Measurements from ENCODE around the gene PIEZO1.

PIEZO1 gene

GRCh38 chr16:88732961-88733294 lies 52.1 kb downstream of the PIEZO1 start:
- DNase-seq: no peak

GRCh38 chr16:88732172-88732960 lies 52.7 kb downstream of the PIEZO1 start:
- DNase-seq: no peak

GRCh38 chr16:88731699-88732098 lies 53.3 kb downstream of the PIEZO1 start:
- no peak for DNase-seq

- no peak for DNase-seq
These were observed 54.1 kb downstream of the PIEZO1 start for GRCh38 chr16:88730632-88731607.

- DNase-seq: no peak
These were observed 57.1 kb downstream of the PIEZO1 start for GRCh38 chr16:88727871-88728270.

GRCh38 chr16:88726981-88727380 lies 58.0 kb downstream of the PIEZO1 start:
- no peak for DNase-seq

GRCh38 chr16:88726408-88726749 lies 58.6 kb downstream of the PIEZO1 start:
- no peak for DNase-seq

GRCh38 chr16:88725609-88726407 lies 59.2 kb downstream of the PIEZO1 start:
- DNase-seq: no peak

- DNase-seq: no peak
These were observed 60.0 kb downstream of the PIEZO1 start for GRCh38 chr16:88724855-88725555.

GRCh38 chr16:88723911-88724310 lies 61.1 kb downstream of the PIEZO1 start:
- DNase-seq: no peak

GRCh38 chr16:88723507-88723887 lies 61.5 kb downstream of the PIEZO1 start:
- no peak for DNase-seq

- no peak for DNase-seq
These were observed 62.1 kb downstream of the PIEZO1 start for GRCh38 chr16:88722784-88723506.

GRCh38 chr16:88721815-88722755 lies 62.9 kb downstream of the PIEZO1 start:
- DNase-seq: no peak

- no peak for DNase-seq
These were observed 63.8 kb downstream of the PIEZO1 start for GRCh38 chr16:88721236-88721635.

- no peak for DNase-seq
These were observed 64.5 kb downstream of the PIEZO1 start for GRCh38 chr16:88720396-88720970.

GRCh38 chr16:88719933-88720296 lies 65.1 kb downstream of the PIEZO1 start:
- no peak for DNase-seq

- no peak for DNase-seq
These were observed 65.6 kb downstream of the PIEZO1 start for GRCh38 chr16:88719267-88719932.

- DNase-seq: no peak
These were observed 66.8 kb downstream of the PIEZO1 start for GRCh38 chr16:88718178-88718577.

GRCh38 chr16:88716601-88717001 lies 68.4 kb downstream of the PIEZO1 start:
- DNase-seq: no peak

GRCh38 chr16:88716201-88716600 lies 68.8 kb downstream of the PIEZO1 start:
- DNase-seq: no peak

Measured in NCI-H526 (cell line).